ENCODE results near the gene BTBD19.
"Not testable (repeated sequence)": the region's sequence is repeated elsewhere in the genome, so short reads cannot be mapped to it uniquely, and the experiment has no call there.

BTBD19 gene

DNA sequence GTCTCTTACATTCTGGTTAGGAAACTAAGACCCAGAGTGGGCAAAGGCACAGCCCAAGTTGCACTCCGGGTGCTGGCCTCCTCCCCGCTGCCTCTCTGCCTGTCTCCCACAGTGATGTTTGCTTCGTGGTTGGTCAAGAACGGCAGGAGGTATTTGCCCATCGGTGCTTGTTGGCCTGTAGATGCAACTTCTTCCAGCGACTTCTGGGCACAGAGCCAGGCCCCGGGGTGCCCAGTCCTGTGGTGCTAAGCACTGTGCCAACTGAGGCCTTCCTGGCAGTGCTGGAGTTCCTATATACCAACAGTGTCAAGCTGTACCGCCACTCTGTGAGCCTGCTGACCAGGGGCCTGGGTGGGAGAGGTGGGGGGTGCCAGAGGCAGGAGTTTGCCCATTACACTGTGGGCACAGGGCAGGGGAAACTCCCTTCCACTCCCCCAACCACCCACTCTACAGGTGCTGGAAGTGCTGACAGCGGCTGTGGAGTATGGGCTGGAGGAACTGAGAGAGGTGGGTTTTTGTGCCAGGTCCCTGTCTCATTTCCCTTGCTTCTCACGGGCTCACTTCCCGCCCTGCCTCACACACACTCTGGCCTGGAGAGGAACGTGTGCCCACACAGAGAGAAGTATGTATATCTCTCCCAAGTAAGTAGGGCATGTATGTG is 1.9 kb downstream of the BTBD19 start:
- peak in 2 of 5 experiments; percentile 30 to 58 for DNase-seq

- DNase-seq: not testable (repeated sequence)
Measured at GRCh38 chr1:44810762-44811105, 2.4 kb downstream of the BTBD19 start.

GRCh38 chr1:44811234-44811633 is 2.9 kb downstream of the BTBD19 start:
- DNase-seq: no peak

DNA sequence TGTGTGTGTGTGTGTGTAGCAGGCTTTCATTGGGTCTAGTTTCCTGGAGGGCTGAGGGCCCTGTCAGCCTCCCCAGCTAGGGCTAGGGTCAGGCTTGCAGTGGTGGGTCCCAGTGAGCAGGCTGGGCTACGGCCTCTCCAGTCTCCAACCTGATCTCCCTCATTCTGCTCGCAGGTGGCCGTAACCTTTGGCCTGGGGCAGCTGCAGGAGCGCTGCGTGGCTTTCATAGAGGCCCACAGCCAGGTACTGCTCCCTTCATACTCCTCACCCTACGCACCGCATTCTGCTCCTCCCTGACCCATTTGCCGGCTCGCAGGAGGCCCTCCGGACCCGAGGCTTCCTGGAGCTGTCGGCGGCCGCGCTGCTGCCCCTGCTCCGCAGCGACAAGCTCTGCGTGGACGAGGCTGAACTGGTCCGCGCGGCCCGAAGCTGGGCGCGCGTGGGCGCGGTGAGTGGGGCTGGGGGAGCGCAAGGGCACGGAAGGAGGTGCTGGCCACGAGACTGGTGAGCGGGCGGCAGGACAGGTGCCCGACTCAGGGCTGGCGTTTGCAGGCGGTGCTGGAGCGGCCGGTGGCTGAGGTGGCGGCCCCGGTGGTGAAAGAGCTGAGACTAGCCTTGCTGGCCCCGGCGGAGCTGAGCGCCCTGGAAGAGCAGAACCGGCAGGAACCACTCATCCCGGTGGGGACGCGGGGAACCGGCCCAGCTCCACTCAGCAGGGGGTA is 4.7 kb downstream of the BTBD19 start:
- no peak for DNase-seq

DNA sequence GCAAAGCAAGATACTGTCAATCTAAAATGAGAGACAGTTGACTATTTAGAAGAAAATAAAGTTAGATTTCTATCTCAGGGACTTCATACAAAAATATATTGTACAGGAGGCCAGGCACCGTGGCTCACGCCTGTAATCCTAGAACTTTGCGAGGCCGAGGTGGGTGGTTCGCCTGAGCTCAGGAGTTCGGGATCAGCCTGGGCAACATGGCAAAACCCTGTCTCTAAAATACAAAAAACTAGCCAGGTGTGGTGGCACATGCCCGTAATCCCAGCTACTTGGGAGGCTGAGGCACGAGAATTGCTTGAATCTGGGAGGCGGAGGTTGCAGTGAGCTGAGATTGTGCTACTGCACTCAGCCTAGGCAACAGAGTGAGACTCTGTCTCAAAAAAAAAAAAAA is 7.6 kb downstream of the BTBD19 start:
- not testable (repeated sequence) for DNase-seq

DNA sequence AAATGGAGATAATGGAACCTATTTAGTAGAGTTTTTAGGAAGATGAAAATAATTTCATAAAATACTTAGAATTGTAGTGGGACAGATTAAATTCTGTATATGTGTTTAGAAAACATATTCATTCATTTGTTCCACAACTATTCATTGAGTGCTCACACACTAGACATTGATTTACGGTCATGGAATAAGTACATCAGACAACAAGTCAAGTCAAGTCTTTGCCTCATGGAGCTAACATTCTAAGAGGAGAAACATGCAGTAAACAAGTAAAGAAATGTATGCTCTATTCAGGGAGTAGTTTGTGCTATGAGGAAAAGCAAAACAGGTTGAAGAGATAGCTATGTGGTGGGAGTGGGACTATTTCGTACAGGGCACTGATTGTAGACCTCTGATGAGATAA is 9.0 kb downstream of the BTBD19 start:
- DNase-seq: no peak

DNA sequence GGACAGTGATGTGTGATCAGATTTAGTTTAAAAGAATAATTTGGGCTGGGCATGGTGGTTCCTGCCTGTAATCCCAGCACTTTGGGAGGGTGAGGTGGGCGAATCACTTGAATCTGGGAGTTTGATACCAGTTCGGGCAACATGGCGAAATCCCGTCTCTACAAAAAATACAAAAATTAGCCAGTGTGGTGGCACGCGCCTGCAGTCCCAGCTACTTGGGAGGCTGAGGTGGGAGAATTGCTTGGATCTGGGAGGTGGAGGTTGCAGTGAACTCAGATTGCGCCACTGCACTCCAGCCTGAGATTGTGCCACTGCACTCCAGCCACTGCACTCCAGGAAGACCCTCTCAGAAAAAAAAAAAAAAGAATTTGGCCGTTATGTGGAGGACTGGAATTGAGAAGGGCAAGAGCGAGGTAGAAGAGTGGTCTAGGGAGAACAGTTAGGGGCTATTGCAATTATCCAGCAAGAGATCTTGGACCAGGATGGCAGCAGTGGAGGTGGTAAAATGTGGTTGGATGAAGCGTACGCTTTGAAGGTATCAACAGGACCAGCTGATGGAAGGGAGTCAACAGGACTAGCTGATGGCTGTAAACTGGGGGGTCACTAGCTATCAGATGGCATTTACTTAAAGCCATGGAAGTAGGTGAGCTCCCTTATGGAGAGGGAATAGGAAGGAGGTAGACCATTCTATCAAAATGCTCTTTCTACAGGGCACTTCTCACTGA is 9.6 kb downstream of the BTBD19 start:
- no peak for DNase-seq

- no peak for DNase-seq
Measured at GRCh38 chr1:44819196-44819607, 10.9 kb downstream of the BTBD19 start.

GRCh38 chr1:44819608-44820327 is 11.4 kb downstream of the BTBD19 start:
- peak; percentile 52 to 92 (median 68) for DNase-seq

- no peak for DNase-seq
Measured at GRCh38 chr1:44820328-44821239, 12.3 kb downstream of the BTBD19 start.

DNA sequence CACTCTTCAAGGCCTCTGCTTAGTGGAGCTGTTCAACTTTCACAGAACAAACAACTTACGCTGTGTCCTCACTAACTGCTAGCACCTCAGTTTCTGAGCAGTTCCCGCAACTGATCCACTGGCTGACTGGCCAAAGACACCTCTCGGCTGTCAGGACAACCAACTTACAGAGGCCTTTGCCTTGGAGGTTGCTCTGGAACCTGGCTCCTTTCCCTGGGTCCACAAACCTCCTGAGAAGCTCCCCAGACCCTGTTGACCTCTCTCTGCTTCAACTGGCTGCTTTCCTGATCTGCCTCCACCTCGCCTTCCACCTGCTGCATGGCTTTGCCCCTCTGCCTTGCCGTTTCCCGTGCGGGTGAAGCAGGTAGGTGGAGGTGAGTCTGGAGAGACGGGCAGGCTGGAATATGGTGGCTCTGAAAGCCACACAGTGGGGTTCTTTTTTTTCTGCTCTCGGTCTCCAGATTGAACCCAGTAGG is 13.0 kb downstream of the BTBD19 start:
- DNase-seq: no peak

DNA sequence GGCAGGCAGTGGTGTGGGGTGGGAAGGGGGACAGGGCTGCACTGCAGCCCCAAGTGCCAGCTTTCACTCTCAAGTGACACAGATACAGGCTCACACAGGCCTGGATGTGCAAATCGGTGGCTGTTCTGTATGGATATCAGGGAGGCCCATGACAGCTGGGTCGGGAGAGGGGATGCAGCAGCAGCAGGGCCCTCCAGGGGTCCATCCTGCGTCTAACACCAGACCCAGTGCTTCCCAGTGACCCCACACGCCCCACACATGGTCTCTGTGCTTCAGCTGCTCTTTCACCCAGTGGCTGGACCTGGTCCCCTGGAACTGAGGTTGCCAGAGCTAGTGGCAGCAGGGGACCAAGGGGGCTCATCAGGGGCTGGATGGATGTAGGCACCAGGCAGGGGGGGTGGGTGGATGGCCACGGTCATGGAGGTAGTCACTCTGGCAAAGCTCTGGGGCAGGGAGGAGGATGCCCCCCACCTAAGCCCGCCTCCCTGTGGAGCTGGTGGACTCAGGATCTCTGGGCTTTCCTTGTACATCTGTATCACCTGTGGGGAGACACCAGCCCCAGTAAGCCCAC is 13.9 kb downstream of the BTBD19 start:
- no peak for DNase-seq

DNA sequence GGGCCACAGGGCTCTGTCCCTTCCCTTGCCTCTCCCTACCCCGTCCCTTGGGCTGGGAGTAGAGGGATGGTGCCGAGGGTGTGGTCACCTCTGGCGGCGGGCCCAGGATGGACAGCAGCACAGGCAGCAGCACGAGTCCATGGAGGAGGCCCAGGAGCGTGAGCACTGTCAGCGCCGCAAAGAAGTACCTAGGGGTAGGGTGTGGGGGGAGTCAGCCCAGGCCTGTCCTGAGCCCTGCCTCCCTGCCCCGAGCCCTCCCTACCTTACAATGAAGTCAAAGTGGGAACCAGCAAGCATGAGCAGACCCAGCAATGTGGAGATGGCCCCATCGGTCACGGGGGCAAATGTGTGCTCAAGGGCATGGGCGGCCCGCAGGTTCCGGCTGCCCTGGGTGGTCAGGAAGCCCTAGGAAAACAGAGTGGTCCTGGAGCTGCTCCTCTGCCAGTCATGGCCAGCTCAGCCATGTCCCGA is 14.7 kb downstream of the BTBD19 start:
- no peak for DNase-seq

- DNase-seq: not testable (repeated sequence)
Measured at GRCh38 chr1:44824392-44824791, 16.1 kb downstream of the BTBD19 start.

DNA sequence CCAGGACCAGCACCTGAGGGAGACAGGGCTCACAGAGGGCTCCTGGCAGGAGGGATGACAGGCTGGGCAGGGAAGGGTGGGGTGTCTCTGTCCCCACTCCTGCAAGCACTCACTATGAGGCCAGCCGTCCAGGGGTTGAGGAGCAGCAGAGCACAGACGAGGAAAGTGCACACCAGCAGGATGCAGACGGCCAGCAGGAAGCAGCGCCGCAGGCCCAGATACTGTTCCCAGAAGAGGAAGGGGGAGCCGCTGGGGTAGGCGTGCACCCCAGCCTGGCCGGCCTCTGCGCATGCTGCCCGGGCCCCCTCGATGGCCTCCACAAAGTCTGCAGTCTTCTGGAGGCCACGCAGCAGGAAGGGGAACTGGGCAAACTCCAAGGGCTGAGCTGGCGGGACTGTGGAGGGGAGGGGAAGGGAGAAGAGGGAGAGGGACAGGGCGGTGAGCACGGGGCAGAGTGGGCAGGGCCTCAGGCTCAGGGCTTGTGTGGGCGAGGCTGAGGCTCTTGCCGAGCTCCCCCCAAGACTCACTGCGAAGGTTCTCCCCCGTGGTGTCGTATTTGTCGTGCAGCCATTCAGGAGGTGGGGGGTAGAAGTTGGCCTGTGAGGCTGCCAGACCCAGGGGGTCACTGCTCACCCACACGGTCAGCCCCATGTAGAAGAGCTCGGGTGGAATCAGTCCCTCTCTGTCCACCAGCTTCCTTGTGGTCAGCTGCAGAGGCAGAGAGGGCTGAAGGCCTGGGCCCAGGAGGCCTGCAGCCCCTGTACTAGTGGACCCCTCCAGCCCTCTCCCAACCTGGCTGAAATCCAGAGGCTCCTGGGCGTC is 18.3 kb downstream of the BTBD19 start:
- no peak for DNase-seq

DNA sequence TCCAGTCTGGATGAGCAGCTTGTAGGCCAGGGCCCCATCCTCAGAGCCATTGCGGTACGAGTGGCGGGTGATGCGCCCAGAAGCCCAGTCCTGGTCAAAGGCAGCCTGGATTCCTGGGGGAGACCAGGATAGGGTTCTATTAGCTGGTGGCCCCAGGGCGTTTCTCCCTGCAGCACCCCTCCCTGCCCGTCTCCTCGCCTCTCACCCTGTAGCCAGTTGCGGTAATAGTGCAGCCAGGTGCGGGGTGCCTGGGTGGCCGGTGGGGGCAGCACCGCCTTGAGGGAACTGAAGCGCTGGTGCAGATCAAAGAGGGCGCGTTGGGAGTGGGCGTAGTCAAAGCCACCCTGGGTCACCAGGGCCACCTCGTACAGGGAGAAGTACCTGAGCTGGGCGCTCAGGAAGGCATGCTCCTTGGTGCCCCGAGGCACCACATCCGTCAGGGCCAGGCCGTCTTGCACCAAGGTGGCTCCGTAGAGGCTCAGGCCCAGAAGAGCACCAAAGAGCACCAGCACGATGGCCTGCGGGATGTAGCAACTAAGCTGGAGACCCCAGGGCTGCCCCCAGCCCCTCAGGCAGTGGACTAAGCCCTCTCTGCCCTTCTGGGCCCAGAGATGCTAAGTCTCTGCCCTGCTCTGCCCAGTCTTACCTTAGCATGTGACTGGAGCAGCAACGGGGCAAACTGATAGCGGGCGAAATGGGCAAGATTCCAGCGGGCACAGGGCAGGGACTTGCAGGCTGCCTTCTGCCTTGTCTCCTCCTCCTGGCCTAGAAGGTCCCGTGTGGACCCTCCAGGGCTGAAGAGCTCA is 19.1 kb downstream of the BTBD19 start:
- no peak for DNase-seq

GRCh38 chr1:44828003-44828651 is 19.8 kb downstream of the BTBD19 start:
- DNase-seq: no peak

DNA sequence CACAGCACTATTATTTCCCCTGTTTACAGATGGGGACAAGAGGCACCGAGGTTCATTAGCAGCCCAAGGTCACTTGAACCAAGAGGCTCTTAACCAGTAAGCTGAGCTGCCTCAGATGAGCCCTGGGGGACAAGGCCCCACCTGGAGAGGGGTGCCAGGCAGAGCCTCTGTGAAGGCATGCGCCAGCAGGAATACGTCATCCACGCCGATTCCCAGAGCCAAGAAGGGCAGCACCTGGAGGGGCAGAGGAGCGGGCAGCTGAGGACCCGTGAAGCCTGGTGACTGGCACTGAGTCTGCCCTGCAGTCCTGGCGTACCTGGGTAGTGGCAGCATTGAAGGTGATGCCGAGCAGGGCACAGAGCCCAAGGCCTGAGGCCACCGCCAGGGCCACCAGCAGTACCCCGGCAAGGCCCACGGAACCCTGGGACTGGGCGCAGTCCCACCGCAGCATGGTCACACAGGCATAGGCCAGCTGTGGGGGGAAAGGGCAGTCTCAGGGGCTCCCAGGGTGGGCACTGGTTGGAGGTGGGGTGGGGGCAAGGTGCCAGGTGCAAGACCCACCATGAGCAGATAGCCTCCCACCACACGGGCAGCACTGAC is 20.6 kb downstream of the BTBD19 start:
- no peak for DNase-seq
